Astrocyte (in vitro differentiated cells and primary cell): ENCODE measurements around the gene KCTD20. TPM values are rescaled to one million over a fixed set of nuclear protein-coding genes. Genes with fewer than 3 reads are reported as not detected.

Source experiments
- DNase-seq: peaks from one replicate; pipeline ENCODE4 v3.0.0-alpha.2; 2010; ENCODE audit warnings: low read depth
- FAIRE-seq: peaks from 2 replicates; lab custom pipeline; 2011; peaks lifted over from hg19 to GRCh38; lab: Jason Lieb, UNC
- H2AFZ ChIP-seq: 2 replicates; pipeline ENCODE4 v1.6.0; 2012; ENCODE audit warnings: low read depth, low read length, inconsistent platforms
- H3K27ac ChIP-seq: 2 replicates; pipeline ENCODE4 v1.5.1; 2011; ENCODE audit warnings: low read depth, low read length, inconsistent platforms
- H3K27me3 ChIP-seq: 2 replicates; pipeline ENCODE4 v1.6.0; 2011; ENCODE audit warnings: low read length, inconsistent platforms; ENCODE audit not compliant: insufficient read depth
- H3K36me3 ChIP-seq: 2 replicates; pipeline ENCODE4 v1.5.1; 2011; ENCODE audit warnings: low read length, inconsistent platforms; ENCODE audit not compliant: insufficient read depth
- H3K4me1 ChIP-seq: 2 replicates; pipeline ENCODE4 v1.5.1; 2011; ENCODE audit warnings: low read length, inconsistent platforms; ENCODE audit not compliant: insufficient read depth
- H3K4me2 ChIP-seq: 2 replicates; pipeline ENCODE4 v1.6.0; 2012; ENCODE audit warnings: low read length, inconsistent platforms
- H3K4me3 ChIP-seq: 2 replicates; pipeline ENCODE4 v1.5.1; 2011; ENCODE audit warnings: low read depth, mild to moderate bottlenecking, low read length, inconsistent platforms; ENCODE audit not compliant: insufficient read depth
- H3K79me2 ChIP-seq: 2 replicates; pipeline ENCODE4 v1.6.0; 2012; ENCODE audit warnings: mild to moderate bottlenecking, low read length, inconsistent platforms; ENCODE audit not compliant: insufficient read depth
- H3K9ac ChIP-seq: 2 replicates; pipeline ENCODE4 v1.6.0; 2012; ENCODE audit warnings: mild to moderate bottlenecking, low read length, inconsistent platforms
- H3K9me3 ChIP-seq: 2 replicates; pipeline ENCODE4 v1.5.1; 2012; ENCODE audit warnings: low read depth, mild to moderate bottlenecking, low read length, inconsistent platforms; ENCODE audit not compliant: insufficient read depth
- H4K20me1 ChIP-seq: 2 replicates; pipeline ENCODE4 v1.6.0; 2012; ENCODE audit warnings: low read length, inconsistent platforms; ENCODE audit not compliant: insufficient read depth
- H3K27ac Mint-ChIP-seq: one replicate; pipeline ENCODE4 v1.8.0; 2021; ENCODE audit warnings: mild to moderate bottlenecking, mixed read lengths; ENCODE audit not compliant: unreplicated experiment
- H3K27me3 Mint-ChIP-seq: one replicate; pipeline ENCODE4 v1.8.0; 2021; ENCODE audit warnings: low read depth, mixed read lengths; ENCODE audit not compliant: unreplicated experiment
- H3K36me3 Mint-ChIP-seq: one replicate; pipeline ENCODE4 v1.8.0; 2021; ENCODE audit warnings: low read depth, mixed read lengths; ENCODE audit not compliant: unreplicated experiment
- H3K4me1 Mint-ChIP-seq: one replicate; pipeline ENCODE4 v1.8.0; 2021; ENCODE audit warnings: low read depth, mixed read lengths; ENCODE audit not compliant: unreplicated experiment
- H3K4me3 Mint-ChIP-seq: one replicate; pipeline ENCODE4 v1.8.0; 2021; ENCODE audit warnings: mild to moderate bottlenecking, moderate library complexity, mixed read lengths; ENCODE audit not compliant: unreplicated experiment
- H3K9me3 Mint-ChIP-seq: one replicate; pipeline ENCODE4 v1.8.0; 2021; ENCODE audit warnings: mild to moderate bottlenecking, mixed read lengths; ENCODE audit not compliant: unreplicated experiment
- CTCF ChIP-seq: IDR thresholded peaks from 2 replicates; pipeline ENCODE4 v1.5.1; 2011; ENCODE audit warnings: low read depth, mild to moderate bottlenecking, inconsistent platforms, low read length, moderate library complexity; ENCODE audit not compliant: insufficient read depth
- EZH2 ChIP-seq: IDR thresholded peaks from 2 replicates; pipeline ENCODE4 v1.6.1; 2012; ENCODE audit warnings: mild to moderate bottlenecking, low read length, inconsistent platforms; ENCODE audit not compliant: insufficient read depth
- total RNA-seq: library from RNA; stranded (reverse); gene quantifications from 2 replicates; pipeline ENCODE4 v1.2.1, GENCODE V29; 2021

Gene KCTD20
- total RNA-seq, 1 donor from 2014 or later: 56.7 TPM

GRCh38 chr6:36514554-36515456 lies 72.0 kb downstream of the KCTD20 start:
- no peak overlapping the region for H3K27ac ChIP-seq
- H2AFZ ChIP-seq: no peak overlapping the region
- Mint-ChIP-seq H3K27me3 (no peaks in the 10 kb centered on the region), H3K4me1 (no peaks in the 10 kb centered on the region), H3K4me3 (no peak overlapping the region), H3K9me3 (no peaks in the 10 kb centered on the region), H3K27ac (no peak overlapping the region), H3K36me3 (peaks cover 22% of the 10 kb centered on the region)
- no peaks in the 10 kb centered on the region for H3K79me2 ChIP-seq
- no peak overlapping the region for H3K4me3 ChIP-seq
- H3K9me3 ChIP-seq: no peaks in the 10 kb centered on the region
- H3K27me3 ChIP-seq: no peaks in the 10 kb centered on the region
- no peak overlapping the region for H3K9ac ChIP-seq
- H3K4me1 ChIP-seq: no peaks in the 10 kb centered on the region
- FAIRE-seq (no peak), DNase-seq (no peak)
- H4K20me1 ChIP-seq: no peaks in the 10 kb centered on the region
- peaks cover 27% of the 10 kb centered on the region for H3K36me3 ChIP-seq
- TF ChIP-seq EZH2 (no peak), CTCF (no peak)
- no peak overlapping the region for H3K4me2 ChIP-seq

- H3K4me3 Mint-ChIP-seq: no peak overlapping the region
- no peak for TF ChIP-seq CTCF
- TF ChIP-seq EZH2: no peak
- Histone ChIP-seq H3K4me2 (no peak overlapping the region), H3K27me3 (no peaks in the 10 kb centered on the region), H3K9me3 (no peaks in the 10 kb centered on the region), H4K20me1 (no peaks in the 10 kb centered on the region), H3K4me3 (no peak overlapping the region), H3K79me2 (no peaks in the 10 kb centered on the region), H3K27ac (no peak overlapping the region), H3K36me3 (peaks cover 32% of the 10 kb centered on the region), H3K4me1 (no peaks in the 10 kb centered on the region), H3K9ac (no peak overlapping the region), H2AFZ (no peak overlapping the region)
- H3K4me1 Mint-ChIP-seq: no peaks in the 10 kb centered on the region
- H3K27ac Mint-ChIP-seq: no peak overlapping the region
- FAIRE-seq: no peak
- DNase-seq: no peak
- no peaks in the 10 kb centered on the region for H3K9me3 Mint-ChIP-seq
- no peaks in the 10 kb centered on the region for H3K27me3 Mint-ChIP-seq
- H3K36me3 Mint-ChIP-seq: peaks cover 16% of the 10 kb centered on the region
These were observed 73.0 kb downstream of the KCTD20 start for GRCh38 chr6:36515844-36516243.

GRCh38 chr6:36516559-36516958 lies 73.8 kb downstream of the KCTD20 start:
- no peak overlapping the region for H3K27ac Mint-ChIP-seq
- Histone ChIP-seq H3K4me1 (no peaks in the 10 kb centered on the region), H3K4me2 (no peak overlapping the region), H3K79me2 (no peaks in the 10 kb centered on the region), H3K36me3 (peaks cover 35% of the 10 kb centered on the region), H3K27ac (no peak overlapping the region), H4K20me1 (no peaks in the 10 kb centered on the region), H3K27me3 (no peaks in the 10 kb centered on the region), H2AFZ (no peak overlapping the region), H3K9me3 (no peaks in the 10 kb centered on the region), H3K4me3 (no peak overlapping the region), H3K9ac (no peak overlapping the region)
- FAIRE-seq (no peak), DNase-seq (no peak)
- H3K4me3 Mint-ChIP-seq: no peak overlapping the region
- peaks cover 15% of the 10 kb centered on the region for H3K36me3 Mint-ChIP-seq
- H3K27me3 Mint-ChIP-seq: no peaks in the 10 kb centered on the region
- no peaks in the 10 kb centered on the region for H3K9me3 Mint-ChIP-seq
- H3K4me1 Mint-ChIP-seq: no peaks in the 10 kb centered on the region
- no peak for TF ChIP-seq EZH2
- no peak for TF ChIP-seq CTCF
